GM21576 (cell line): ENCODE data around the gene PCDH9.

Experiments used
- ATAC-seq: cut with Tn5 transposase; IDR thresholded peaks from one replicate; pipeline ENCODE4 v1.9.1; 2021; ENCODE audit warnings: mild to moderate bottlenecking, moderate library complexity; ENCODE audit not compliant: unreplicated experiment

Gene PCDH9

DNA sequence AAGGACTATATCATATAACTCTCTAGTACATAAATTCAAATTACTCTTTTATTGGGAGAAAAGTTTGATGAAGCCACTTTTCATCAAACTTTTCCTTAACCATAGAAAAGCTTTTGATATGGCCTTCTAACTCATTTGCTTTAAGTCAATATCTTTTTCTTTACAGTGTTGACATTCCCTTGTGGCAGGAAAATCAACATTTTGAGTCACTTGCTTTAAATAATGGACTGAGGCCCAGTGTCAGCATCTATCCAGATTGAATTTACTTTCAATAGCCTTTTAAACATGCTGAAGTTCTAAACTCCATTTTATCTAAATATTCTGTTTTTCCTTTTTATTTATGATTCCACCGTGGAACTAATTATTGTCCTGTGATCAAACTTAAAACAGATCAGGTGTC, 62.7 kb downstream of the PCDH9 start:
- no peak for ATAC-seq

DNA sequence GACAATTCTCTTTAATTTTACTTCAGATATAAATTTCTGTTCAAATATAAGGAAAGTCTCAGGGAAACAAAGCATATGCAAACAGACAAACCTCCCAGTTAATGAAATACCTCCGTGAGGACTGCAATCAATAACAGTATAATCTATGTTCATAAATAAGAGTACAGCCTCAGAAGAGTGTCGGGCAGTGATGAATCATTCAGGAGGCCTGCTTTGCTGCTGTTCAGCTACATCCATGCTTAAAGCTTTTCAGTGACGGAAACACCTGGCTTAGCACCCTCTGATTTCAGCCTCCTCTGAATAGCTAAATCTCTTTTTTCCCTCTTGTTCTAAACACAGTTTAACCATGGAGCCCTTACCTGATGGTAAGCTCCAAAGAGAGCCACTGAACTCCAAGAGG, 69.0 kb downstream of the PCDH9 start:
- no peak for ATAC-seq

DNA sequence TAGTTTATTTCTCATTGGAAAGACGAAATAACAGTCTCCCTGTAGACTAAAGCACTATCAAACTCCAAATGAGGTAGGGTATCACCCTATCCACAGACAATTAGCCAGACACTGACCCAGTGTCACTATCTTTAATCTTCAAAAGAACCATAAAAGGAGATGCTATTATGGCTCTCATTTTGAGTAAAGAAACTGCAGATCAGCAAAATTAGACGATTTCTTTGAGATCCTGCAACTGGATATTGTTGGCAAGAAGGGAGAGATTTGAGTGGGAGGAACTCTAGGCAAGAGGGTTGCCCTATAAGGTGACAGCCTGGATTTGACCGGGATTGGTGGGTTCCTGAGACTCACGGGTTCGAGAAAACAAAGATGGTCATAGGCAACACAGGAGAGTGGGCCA, 71.2 kb downstream of the PCDH9 start:
- ATAC-seq: no peak

DNA sequence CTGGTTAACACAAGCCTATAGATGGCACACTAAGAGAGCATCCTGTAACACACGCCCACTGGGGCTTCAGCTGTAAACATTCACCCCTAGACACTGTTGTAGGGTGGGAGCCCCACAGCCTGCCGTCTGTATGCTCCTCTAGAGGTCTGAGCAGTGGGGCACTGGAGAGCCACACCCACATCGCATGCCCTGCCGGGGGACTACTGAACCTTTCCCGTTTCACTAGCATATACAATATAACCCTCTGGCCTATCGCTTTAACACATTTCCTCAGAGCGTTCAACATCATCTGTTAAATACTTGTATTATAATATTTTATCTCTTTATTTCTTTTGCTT, 73.4 kb downstream of the PCDH9 start:
- no peak for ATAC-seq

DNA sequence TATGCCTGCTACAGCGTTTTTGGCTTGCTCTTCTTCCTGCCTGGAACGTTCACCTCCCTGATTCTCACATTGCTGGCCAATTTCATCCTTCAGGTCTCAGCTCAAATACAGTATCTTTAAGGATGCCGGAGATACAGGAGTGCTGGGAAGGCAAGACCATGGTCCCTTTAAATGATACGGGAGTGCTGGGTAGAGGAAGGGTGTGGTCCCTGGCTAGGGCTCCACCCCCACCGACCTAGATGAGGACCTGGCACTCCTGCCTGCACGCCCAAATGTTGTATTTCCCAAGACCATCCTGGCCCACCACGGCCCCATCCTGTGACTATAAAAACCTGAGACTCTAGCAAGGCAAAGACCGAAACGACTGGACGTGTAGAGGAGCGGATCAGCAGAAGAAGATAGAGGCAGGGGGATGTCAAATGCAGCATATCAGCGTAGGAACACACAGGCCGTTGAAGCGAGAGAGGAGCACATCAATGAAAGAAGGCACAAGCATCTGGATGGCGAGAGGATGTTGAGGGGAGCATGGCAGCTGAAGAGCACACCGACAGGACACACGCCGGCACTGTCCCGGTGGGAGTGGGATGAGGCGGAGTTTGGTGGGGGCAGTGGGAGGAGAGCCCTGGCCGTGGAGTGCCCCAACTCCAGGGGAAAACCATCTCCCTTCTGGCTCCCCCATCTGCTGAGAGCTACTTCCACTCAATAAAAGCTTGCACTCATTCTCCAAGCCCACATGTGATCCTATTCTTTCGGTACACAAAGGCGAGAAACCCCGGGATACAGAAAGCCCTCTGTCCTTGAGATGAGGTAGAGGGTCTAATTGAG, 74.0 kb downstream of the PCDH9 start:
- no peak for ATAC-seq

DNA sequence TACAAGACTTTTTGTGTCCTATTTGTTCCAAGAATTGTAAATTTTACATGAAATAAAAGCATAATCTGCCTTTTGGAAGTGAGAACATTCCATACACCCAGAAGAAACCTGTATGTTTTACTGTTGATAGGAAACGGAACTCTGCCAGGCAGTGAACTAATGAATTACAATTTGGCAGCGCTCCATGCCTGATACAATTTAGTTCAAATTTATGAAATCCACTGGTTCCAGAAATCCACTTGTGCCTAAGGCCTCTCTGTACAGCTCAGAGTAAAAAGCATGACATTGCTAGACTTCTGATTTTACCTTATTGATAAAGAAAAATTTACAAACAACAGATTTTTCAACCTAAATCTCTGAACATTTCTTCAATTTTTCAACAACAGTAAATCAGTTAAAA, 78.1 kb downstream of the PCDH9 start:
- ATAC-seq: no peak

DNA sequence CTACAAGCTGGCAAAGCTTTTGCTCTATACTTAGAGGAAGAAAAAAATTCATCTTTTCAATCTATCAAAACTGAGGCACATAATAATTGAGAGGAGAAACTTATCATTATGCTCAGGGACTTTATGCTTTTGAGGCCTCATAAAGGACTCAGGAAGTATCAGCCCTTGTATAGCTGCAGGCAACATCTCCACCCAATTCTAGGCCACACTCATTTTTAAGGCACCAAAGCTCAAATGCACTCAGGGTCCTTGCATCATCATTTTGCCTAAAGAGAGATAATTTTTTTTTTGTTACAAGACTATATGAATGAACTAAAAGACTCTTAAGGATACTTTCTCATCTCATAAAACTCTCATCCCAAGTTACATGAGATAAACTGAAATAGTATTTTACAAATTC, 78.5 kb downstream of the PCDH9 start:
- ATAC-seq: no peak

DNA sequence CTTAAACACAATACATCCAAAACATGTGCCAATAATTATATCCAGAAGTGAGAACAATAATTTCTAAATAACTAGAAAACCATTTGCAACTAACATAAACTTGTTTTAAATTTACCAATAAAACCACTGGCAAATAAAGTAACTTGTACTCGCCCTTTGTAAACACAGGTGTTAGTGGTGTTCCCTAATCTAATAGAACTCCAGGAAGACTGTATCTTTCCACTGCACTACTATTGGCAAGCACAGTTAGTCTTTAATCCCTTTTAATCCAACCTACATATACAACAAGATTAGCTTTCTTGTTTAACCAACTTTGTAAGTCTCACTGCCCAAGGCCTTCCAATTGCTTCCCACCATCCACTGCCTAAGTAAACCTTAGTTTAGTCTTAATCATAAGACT, 79.5 kb downstream of the PCDH9 start:
- ATAC-seq: no peak

DNA sequence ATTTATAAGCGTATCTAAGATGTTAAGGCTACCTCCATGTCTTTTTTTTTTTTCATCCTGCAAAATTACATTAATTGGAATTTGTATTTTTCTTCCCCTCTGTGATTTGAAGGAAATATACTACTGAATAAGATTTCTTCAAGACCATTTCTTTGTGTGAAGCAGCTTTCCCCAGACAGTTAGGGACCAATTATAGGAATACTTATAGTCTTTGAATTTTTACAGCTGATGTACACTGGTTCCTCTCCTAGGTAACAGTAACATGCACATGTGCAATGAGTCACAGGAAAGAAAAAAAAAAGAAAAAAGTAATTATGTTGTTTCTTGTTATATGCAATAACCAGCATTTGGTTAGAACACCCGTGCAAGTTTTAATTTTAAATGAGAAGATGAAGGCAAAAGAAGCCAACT, 82.0 kb downstream of the PCDH9 start:
- no peak for ATAC-seq

DNA sequence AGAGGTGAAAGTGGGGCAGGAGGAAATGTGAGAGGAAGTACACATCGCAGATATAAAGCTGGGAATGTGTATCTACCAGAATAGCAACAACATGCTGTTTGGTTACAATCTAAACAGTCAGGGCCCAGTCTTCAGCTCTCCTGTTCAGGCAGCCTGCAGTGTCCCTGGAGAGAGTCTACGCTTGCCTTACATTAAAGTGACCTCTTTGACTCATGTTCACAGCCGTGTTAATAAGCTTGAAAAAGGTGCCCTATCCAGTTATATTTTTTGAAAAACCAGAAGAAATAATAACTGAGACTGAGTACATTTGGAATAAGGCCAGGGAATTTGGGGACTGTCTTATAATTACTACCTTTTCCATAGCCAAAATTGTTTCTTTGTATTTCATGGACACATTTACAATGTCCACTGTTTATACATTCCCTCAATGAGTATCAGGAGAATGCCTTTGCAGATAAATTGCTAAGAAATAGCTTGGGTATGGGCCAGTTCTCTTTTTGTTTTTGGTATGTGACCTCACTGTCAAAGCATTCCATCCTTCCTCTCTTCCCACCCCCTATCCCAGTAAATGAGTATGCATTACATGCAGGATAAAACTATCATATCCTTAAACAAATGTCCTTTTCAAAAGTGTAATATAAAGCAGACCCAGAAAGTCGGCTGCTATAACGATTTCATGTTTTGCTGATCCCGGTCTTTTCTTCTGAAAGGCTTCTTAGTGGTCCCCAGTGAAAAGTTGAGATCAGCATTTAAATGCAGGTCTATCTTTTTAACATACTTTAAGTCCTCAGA, 82.6 kb downstream of the PCDH9 start:
- no peak for ATAC-seq

DNA sequence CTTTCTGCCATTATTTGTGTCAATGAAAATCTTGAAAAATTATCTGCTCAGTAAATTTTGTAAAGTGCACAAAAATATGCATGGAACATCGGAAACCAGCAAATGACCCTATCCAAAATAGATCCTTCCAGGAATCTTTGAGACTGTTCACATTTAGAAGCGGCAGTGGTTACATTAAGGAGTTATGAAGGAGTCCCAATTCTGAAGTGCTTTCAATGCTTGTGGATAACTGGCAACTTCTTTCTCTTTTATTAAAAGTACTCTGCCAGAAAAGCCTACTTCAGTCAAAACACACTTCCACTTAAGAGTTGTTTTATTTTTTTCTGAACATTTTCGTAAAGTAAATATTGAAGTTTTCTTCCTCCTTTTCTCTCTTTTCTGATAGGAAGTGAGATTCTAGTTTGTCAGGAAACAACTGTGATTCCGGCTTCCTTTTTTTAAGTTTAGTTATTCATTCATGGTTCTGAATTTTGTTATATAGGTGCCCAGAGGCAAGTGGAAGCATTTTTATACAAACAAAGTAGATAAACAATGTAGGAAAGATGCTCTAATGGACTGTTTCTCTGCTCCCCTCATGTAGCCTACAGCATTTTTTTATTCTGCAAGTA, 83.5 kb downstream of the PCDH9 start:
- ATAC-seq: no peak

DNA sequence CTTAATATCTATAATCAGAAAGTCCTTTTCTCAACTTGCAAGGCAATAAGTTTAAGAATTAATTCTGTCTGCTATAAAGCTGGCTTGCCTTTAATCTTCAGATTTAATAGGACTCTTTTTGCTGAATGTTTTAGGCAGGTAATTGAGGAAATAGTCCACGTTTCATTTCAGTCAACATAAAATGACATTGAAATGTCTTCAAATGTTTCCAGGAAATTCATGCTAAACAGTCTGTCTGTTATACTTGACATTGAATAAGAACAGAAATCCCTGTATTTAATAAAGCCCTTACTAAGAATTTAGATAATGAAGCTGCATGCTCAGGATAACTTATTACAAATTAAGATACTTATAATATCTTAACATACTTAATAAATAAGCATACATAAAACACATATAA, 84.2 kb downstream of the PCDH9 start:
- ATAC-seq: no peak

DNA sequence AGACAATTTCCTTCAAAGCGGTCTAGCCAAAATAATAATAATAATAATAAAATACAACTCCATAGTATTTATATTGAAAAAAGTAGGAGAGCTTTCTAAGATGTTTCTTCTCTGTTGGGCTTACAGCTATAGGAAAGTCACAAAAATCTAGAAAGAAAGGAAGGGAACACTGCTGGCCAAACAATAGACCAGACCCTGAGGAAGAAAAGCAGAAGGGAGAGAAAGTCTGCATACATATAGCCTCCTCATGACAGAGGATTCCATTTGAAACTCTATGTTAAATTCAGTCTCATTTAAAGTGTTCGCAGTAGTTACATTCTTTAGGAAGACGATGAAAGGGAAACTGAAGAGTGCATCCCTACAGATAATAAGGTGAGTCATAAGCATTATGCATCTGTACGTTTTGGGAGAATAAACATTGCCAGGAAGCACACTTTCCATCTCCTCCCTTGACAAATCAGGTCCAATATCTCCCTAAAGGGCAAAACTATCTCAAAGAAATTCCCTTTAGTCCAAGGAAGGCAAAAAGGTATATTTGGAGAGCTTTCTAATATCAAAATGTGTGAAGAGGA, 86.5 kb downstream of the PCDH9 start:
- no peak for ATAC-seq

DNA sequence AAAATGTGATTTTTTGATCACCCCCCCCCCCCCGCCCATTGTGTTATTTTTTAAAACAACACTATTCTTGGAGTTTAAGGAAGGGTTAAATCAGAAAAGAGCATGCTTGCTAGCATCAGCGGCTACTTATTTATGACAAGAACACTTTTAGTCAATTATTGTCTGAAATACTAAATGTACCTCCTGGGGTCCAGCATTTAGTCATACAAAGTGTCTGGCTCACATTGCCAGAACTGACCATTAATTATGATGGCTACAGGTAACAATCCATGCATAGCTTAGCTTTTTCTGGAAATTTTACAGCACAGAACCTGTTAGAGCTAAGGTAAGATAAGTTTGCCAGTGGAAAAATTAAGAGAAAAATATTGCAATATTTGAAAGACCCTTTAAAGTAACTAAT, 90.1 kb downstream of the PCDH9 start:
- no peak for ATAC-seq

DNA sequence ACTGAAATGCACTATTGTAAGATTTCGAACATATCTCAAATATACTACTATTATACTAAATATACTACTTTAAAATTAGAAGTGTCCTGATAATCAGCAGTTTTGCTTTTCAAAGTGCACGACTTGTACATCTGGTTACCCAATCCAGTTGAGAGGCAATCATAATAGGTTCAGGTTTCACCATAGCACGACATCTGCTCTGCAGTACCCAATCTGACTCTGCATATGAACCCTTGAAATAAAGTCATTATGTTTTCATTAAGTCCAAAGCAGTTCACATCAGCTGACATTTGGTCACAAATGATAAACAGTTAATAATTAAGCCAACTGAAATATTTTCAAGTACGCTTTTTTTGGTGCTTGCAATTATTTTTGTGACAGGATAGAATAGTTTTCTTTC, 90.6 kb downstream of the PCDH9 start:
- no peak for ATAC-seq

DNA sequence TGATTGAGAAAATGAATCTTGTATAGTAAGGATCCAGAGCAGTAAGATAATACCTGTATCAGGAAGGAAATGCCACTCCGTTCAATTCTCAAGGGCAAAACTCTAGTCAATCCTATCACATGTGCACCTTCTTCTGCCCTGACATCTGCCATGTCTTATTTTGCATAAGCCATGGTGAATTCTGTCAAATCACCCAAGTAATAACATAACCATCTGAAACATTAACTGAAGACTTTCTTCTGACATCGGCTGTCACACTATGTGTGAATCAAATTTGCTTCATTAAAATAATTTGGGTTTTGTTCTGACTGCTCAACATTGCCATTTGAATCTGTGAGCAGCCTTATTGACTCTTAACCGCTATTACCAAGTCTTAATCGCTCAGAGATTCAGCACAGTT, 91.2 kb downstream of the PCDH9 start:
- ATAC-seq: no peak

DNA sequence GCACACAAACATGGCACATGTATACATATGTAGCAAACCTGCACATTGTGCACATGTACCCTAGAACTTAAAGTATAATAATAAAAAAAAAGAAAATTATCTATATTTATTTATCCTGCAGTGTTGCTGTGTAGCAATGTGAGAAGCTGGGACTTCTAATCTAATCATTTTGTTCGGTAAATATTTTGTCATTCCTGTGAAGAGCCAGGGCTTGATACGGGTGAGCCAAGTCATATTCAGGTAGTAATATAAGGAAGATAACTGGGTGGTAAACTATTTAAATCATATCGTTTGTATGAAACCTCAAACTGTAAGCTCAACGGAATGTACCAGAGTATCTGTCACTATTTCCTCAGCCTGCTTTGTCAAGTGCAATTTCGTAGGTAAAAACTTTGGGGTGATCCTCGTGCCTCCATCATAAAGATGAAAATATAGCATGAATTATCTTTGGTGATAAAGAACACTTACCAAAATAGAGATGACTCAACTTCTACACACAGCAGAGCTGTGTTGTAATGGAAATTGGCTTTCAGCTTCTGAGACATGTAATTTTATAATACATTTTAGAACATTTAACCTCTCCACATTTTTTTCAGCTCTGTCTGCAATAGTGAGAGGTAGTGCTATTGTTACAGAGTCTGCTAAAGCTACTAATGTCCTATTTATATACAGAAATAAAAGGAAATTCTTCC, 92.9 kb downstream of the PCDH9 start:
- ATAC-seq: no peak

DNA sequence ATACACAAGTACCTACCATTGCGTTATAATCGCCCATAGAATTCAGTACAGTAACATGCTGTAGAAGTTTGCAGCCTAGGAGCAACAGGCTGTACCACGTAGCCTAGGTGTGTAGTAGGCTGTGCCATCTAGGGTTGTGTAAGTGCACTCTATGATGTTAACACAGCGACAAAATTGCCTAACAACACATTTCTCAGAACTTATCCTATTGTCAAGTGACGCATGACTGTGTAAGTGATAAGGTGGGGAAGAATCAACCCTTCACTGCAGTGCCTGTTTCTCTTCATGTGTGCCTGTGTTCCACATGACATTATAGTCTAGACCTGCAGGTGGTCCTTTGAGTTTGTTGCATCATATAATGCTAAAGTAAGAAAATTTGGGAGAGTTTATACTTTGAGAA, 94.0 kb downstream of the PCDH9 start:
- no peak for ATAC-seq

DNA sequence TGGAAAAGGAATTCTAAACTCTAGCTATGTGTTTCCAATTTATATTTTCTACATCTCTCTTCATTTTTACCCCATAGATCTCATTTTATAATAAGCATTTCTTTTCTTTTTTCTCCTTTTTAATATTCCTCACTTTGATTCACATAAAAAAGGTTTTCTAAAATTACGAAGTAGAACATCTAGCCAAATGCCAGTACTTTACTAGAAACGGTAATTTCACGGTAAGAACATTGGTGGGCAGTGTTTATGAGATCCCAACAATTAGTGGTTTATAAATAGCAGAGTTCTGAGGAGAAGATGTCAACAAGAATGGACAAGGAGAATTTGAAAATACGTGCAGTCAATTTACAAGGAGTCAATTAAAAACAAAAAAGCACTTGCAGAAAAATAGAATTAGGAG, 94.8 kb downstream of the PCDH9 start:
- no peak for ATAC-seq

DNA sequence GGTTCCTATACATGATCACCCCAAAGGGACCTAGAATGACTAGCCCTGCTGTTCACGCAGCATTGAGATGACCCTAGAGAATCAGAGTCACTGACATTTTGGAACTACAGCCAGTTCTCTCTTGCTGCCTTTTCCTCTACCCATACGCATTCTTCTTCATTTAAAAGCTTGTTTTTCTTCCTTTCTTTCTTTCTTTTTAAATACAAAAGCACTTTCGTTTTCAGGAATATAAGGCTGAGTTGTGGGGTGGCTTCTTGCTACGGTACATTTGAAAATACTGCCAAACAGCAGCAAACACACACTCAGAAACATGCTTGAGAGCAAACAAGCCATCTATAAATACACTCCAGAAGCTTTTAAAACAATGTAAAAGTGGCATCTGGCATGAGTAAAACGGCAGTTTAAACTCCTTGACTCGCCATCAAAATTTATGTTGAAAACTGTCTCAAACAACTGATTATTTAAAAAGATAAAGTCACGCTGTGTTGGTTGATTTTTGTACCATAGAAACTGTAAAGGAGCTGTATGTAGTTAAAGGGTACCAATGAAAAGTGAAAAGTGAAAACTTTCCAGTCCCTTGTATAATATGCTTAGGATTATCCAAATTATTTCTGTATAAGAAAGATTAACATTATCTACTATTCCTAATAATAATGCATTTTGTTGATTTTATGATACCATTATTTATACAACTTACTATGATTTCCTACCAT, 95.6 kb downstream of the PCDH9 start:
- ATAC-seq: no peak

DNA sequence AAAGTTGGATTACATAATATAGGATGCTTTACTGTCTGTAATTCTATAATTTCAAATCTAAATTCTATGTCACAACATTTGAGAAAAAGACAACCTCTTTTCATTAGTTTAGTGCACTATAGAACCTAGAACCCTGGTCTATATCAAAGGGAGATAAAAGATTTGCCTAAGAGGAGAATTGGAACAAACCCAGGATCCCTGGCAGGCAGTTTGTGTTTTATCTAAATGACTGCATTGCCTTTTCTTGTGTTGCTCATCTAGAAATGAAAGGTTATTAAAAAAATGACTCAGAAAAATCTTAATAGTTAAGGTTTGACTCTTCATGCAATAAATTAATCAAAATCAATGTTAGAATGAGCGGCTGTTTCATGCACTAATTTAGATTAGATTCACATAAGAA, 96.7 kb downstream of the PCDH9 start:
- no peak for ATAC-seq
